IPS-15b (cell line): ENCODE data around the gene MCOLN2.

Source experiments
- H3K27me3 ChIP-seq: one replicate; pipeline ENCODE4 v1.6.1; 2013; ENCODE audit warnings: low read length; ENCODE audit not compliant: control insufficient read depth, insufficient read depth
- H3K36me3 ChIP-seq: one replicate; pipeline ENCODE4 v1.6.1; 2013; ENCODE audit warnings: low read length; ENCODE audit not compliant: control insufficient read depth, insufficient read depth
- H3K4me1 ChIP-seq: one replicate; pipeline ENCODE4 v1.6.1; 2013; ENCODE audit warnings: mild to moderate bottlenecking, low read length; ENCODE audit not compliant: control insufficient read depth, insufficient read depth
- H3K4me3 ChIP-seq: one replicate; pipeline ENCODE4 v1.5.1; 2013; ENCODE audit warnings: low read depth, low read length
- H3K9ac ChIP-seq: one replicate; pipeline ENCODE4 v1.6.1; 2013; ENCODE audit warnings: low read depth, mild to moderate bottlenecking, low read length
- H3K9me3 ChIP-seq: one replicate; pipeline ENCODE4 v1.6.1; 2013; ENCODE audit warnings: mild to moderate bottlenecking, low read length; ENCODE audit not compliant: control insufficient read depth, insufficient read depth

Gene MCOLN2

DNA sequence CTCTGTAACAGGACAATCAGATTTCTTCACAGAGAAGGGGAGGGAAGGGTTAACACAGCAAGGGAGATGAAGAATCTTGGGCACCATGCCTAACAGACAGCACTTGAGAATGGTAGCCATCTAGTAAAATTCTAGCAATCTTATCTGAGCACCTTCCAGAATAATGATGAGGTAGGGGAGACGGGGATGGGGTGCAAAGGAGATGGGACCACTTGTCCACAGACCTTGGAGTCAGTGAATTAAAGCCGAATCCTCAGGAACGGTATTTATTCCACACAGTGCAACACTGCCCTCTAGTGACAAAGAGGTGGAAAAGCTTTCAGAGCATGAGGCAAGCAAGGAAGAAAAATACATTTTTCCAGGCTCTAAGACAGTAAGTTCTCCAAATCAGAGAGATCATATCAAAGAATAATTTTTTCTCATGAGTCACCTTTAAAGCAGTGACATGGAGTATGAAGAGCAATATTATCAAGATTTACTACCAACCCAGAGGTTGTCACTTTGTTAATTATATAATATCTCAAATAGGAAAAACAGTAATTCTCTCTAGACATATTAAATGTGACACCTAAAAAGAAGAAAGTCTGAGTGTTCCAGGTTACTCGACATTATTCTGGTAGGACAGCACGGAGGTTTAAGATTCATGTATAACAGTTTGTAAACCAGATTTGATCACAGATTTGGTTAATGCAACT is 60.6 kb downstream of the MCOLN2 start:
- H3K4me3 ChIP-seq, result no peak overlapping the region
- H3K4me1 ChIP-seq, result no peaks in the 10 kb centered on the region
- H3K27me3 ChIP-seq, result no peaks in the 10 kb centered on the region
- no peaks in the 10 kb centered on the region for H3K36me3 ChIP-seq
- no peak overlapping the region for H3K9ac ChIP-seq
- H3K9me3 ChIP-seq, result no peaks in the 10 kb centered on the region

DNA sequence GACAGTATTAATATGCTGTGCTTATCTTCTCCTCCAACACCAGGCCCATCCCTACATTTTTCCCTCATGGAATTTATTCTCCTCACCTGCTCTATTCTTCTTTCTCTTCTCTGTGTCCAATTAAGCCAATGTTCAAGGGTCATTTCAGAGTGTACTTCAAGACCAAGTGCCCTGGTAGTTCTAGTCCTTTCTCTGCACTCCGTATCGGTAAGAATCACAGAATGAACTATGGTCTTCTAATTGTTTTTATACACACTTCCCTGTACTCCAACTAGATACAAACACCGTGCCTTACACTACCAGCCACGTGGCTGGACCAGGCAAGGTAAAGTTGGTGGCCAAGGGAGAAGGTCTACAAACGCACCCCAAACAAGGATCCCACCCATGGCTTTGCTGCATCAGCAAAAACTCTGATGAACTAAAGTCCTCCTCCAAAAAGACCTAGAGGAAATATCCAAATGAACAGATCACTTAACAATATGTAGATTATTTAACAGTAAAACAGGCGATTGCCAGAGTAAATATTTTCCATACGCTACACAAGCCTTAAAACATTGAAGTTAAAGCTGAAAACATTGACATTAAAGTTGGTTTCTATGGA is 63.8 kb downstream of the MCOLN2 start:
- Histone ChIP-seq H3K4me3 (no peak overlapping the region), H3K9ac (no peak overlapping the region), H3K4me1 (peaks cover 3% of the 10 kb centered on the region), H3K27me3 (no peaks in the 10 kb centered on the region), H3K36me3 (no peaks in the 10 kb centered on the region), H3K9me3 (no peaks in the 10 kb centered on the region)

DNA sequence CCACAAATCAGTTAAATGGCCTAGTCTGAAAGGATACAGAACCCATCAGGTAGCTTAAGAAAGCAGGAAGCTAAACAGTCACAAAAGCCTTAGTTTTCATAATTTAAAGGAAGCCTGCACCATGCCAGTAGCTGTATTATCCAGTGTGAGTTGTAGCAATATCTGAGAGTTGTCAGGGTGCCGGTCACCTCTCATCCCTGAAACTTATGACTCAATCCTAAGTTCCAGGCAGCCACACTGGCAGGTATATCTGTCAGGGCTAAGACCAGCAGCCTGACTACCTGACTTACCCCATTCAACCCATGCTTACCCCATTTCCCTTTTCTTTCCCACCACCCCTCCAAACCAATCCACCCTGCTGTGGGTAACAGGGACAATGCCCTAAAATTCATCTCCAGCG is 66.1 kb downstream of the MCOLN2 start:
- Histone ChIP-seq H3K4me3 (no peak overlapping the region), H3K9ac (no peak overlapping the region), H3K4me1 (peaks cover 3% of the 10 kb centered on the region), H3K9me3 (no peaks in the 10 kb centered on the region), H3K27me3 (no peaks in the 10 kb centered on the region), H3K36me3 (no peaks in the 10 kb centered on the region)

DNA sequence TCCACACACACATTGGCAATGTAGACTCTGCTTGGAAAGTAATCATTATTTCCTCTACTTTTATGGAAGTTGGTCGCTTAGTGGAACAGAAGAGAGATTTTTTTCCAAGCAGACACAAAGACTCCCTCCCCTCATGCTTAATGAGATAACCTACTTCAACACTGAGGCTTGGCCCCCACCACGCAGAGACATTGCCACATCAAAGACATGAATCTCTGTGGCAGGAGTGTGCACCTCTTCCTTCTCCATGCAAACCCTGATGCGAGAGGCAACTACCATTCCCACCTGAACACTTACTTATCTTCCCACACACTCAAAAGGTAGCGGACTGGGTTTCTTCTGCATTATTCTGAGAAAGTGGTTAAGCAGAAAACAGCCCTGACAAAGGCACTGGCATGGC is 66.6 kb downstream of the MCOLN2 start:
- H3K27me3 ChIP-seq, result no peaks in the 10 kb centered on the region
- no peaks in the 10 kb centered on the region for H3K9me3 ChIP-seq
- H3K4me1 ChIP-seq, result peaks cover 3% of the 10 kb centered on the region
- H3K36me3 ChIP-seq, result no peaks in the 10 kb centered on the region
- no peak overlapping the region for H3K9ac ChIP-seq
- H3K4me3 ChIP-seq, result no peak overlapping the region

DNA sequence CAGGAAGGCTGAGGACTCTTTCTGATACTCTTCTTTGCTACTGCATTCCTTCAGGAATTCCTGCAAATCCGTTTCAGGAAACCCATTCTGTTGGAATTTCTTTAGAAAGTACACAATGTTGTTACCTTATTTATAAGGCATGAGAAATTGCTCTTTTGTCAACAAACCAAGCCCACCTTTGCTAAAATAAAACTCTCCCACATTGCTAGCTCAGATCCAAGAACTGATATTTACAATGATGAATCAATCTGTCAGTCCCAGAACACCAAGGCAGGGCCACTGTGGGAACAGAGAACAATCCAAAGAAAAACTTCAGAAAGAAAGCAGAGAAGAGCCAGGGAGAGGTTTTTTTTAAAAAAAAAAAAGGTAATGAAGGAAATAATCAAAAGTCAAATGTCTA is 67.3 kb downstream of the MCOLN2 start:
- Histone ChIP-seq H3K9ac (no peak overlapping the region), H3K9me3 (no peaks in the 10 kb centered on the region), H3K4me3 (no peak overlapping the region), H3K27me3 (no peaks in the 10 kb centered on the region), H3K36me3 (no peaks in the 10 kb centered on the region), H3K4me1 (peaks cover 3% of the 10 kb centered on the region)

DNA sequence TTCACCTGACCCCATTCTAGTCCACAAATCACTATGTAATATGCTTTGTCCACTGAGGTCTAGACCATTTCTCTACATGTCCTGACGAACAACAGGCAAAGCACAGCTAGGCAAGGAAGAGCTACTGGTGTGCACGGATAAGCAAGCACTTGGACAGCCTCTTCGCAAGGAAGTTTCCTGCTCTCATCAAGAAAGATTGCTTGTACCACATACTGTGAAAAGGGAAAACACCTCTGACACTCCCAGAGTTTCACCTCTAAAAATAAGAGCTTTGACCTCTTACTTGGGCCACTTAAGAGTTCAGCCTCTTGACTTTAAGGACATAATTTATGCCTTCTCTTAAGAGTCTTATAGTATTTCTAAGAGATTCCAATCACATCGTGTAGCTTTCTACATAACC is 67.9 kb downstream of the MCOLN2 start:
- Histone ChIP-seq H3K9me3 (no peaks in the 10 kb centered on the region), H3K4me1 (peaks cover 3% of the 10 kb centered on the region), H3K36me3 (no peaks in the 10 kb centered on the region), H3K9ac (no peak overlapping the region), H3K4me3 (no peak overlapping the region), H3K27me3 (no peaks in the 10 kb centered on the region)

DNA sequence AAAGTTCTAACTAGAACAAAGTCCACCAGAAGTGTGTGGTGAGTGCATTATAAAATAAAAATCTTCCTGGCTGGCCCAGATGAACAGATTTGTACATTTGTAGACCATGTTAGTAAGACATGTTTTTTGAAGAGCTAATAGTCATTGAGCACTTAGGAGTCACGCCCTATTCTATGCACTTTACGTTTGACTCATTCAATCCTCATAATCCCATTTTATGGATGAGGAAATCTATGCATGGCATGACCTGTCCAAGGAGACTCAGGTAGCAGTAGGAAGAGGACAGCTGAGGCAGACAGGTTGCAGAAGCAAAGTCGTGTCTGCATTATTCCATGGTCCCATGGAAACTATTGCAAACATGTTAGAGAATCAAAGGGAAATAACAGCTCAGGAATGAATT is 73.6 kb downstream of the MCOLN2 start:
- Histone ChIP-seq H3K9me3 (no peaks in the 10 kb centered on the region), H3K27me3 (no peaks in the 10 kb centered on the region), H3K4me3 (no peak overlapping the region), H3K9ac (no peak overlapping the region), H3K4me1 (no peaks in the 10 kb centered on the region), H3K36me3 (no peaks in the 10 kb centered on the region)

DNA sequence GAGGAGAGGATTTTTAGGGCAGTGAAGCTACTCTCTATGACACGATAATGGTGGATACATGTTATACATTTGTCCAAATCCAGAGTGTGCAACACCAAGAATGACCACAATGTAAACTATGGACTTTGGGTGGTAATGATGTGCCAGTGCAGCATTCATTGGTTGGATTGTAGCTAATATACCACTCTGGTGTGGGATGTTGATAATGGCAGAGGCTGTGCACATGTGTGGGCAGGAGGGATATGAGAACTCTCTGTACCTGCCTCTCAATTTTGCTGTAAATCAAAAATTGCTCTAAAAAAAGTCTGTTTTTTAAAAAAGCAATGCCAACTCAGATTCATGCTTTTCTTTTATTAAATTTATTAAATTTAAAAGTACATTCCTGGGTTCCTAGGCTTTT is 76.8 kb downstream of the MCOLN2 start:
- no peak overlapping the region for H3K9ac ChIP-seq
- H3K4me1 ChIP-seq, result no peaks in the 10 kb centered on the region
- no peaks in the 10 kb centered on the region for H3K27me3 ChIP-seq
- no peaks in the 10 kb centered on the region for H3K36me3 ChIP-seq
- H3K4me3 ChIP-seq, result no peak overlapping the region
- no peaks in the 10 kb centered on the region for H3K9me3 ChIP-seq

DNA sequence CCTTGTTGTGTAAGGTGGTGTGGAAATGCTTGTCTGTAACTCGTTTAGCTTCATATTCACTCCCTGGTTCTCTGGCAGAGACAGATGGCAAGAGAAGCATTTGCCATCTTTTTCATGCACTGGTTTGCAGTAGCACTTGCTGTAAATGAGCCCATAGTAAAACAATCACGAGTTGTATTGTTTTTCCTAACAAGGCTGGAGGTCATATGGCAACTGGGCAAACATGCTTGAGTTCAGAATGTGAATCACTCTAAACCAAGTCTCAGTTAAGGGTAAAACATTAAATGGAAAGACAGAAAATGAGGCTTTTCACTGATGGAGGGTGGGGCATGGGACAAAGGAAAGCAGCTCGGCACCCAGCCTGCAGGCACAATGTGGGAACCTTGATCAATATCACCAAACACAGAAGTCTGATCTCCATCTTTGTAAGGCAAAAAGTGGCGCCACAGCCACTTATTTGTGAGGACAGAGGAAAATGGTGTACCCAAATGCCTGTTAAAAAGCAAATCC is 77.4 kb downstream of the MCOLN2 start:
- Histone ChIP-seq H3K4me1 (no peaks in the 10 kb centered on the region), H3K9me3 (no peaks in the 10 kb centered on the region), H3K36me3 (no peaks in the 10 kb centered on the region), H3K27me3 (no peaks in the 10 kb centered on the region), H3K9ac (no peak overlapping the region), H3K4me3 (no peak overlapping the region)

DNA sequence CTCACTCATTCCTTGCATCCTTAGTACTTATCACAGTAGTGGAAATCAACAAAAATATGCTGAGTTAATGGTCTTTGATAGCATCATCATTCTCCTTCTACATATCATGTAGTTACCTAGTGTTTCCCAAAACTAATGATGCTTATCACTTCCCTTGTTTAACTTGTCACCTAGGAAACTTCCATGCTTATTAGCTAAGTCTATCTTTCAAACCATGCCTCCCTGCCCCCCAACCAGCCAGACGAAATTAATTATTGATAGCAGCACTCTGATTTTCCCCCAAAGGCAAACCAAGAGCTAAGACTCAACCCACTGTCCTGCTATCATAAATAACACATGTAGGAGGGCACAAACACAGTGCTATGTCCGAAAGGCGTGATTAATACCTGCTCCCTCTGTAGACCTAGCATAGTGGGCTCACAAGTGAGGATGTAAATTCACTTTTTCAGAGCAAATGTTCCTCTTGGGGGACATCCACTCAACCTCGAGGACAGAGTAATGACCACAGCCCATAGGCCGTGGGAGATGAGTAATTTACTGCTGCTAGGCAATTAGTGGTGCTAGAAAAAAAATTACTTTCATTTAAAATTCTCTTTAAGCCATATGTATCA is 78.1 kb downstream of the MCOLN2 start:
- Histone ChIP-seq H3K9ac (no peak overlapping the region), H3K36me3 (no peaks in the 10 kb centered on the region), H3K4me1 (no peaks in the 10 kb centered on the region), H3K27me3 (no peaks in the 10 kb centered on the region), H3K4me3 (no peak overlapping the region), H3K9me3 (no peaks in the 10 kb centered on the region)

DNA sequence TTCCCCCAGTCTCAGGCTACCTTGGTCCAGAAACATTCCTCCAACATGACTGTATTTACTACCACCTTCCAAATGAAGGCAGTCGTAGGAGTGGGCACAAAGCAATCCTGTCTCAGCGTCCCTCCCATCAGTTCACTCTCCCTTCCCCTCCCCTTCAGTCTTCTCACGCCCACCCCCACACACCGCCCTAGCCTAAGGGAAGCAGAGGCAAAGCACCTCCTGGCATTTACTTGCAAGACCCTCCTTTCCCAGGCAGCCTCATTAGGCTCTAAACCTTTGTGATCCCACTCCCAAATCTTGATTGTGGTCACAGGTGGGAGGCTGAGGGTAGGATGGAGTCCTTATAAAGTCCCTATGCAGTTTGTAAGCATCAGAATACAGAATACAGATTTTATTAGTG is 80.0 kb downstream of the MCOLN2 start:
- no peak overlapping the region for H3K4me3 ChIP-seq
- H3K9ac ChIP-seq, result no peak overlapping the region
- no peaks in the 10 kb centered on the region for H3K36me3 ChIP-seq
- no peaks in the 10 kb centered on the region for H3K27me3 ChIP-seq
- H3K9me3 ChIP-seq, result no peaks in the 10 kb centered on the region
- no peaks in the 10 kb centered on the region for H3K4me1 ChIP-seq

DNA sequence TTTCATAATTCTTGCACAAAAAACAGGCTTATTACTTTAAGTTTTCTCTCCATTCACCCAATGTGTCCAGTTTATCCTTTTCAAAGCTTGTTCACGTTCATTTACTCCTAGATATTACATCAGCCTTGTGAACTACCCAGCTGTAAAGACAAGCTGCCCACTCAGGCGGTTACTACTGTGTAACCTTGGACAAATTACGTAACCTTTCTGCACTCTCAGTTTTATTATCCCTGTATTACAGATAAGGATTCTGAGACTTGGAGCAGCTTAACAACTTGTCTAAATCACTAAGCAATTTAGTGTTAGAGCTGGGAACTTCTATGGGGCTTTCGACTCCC is 83.4 kb downstream of the MCOLN2 start:
- Histone ChIP-seq H3K9ac (no peak overlapping the region), H3K27me3 (no peaks in the 10 kb centered on the region), H3K4me3 (no peak overlapping the region), H3K9me3 (no peaks in the 10 kb centered on the region), H3K36me3 (no peaks in the 10 kb centered on the region), H3K4me1 (no peaks in the 10 kb centered on the region)
